HFF-Myc (cell line): ENCODE results near the gene ARCN1.

Source experiments
- DNase-seq: peaks from one replicate; pipeline ENCODE4 v3.0.0-alpha.2; 2011; ENCODE audit warnings: low read depth; ENCODE audit errors: extremely low read depth
- H3K4me3 ChIP-seq: replicated peaks from 2 replicates; pipeline ENCODE4 v1.5.1; 2011; ENCODE audit warnings: low read depth, mild to moderate bottlenecking, control low read depth, low read length
- CTCF ChIP-seq: IDR thresholded peaks from 2 replicates; pipeline ENCODE4 v1.5.1; 2012; ENCODE audit warnings: mild to moderate bottlenecking, low read depth, low read length, control low read depth; ENCODE audit errors: missing control alignments

ARCN1 gene

GRCh38 chr11:118640332-118641154, 68.3 kb downstream of the ARCN1 start:
- no peak for DNase-seq
- H3K4me3 ChIP-seq: no peak overlapping the region
- TF ChIP-seq CTCF: no peak

GRCh38 chr11:118641397-118642019, 69.3 kb downstream of the ARCN1 start:
- no peak for TF ChIP-seq CTCF
- no peak for DNase-seq
- no peak overlapping the region for H3K4me3 ChIP-seq

GRCh38 chr11:118643142-118643994, 71.2 kb downstream of the ARCN1 start:
- TF ChIP-seq CTCF: no peak
- no peak overlapping the region for H3K4me3 ChIP-seq
- DNase-seq: no peak

- H3K4me3 ChIP-seq: no peak overlapping the region
- TF ChIP-seq CTCF: no peak
- DNase-seq: no peak
Measured at GRCh38 chr11:118643995-118644345, 71.8 kb downstream of the ARCN1 start.

- H3K4me3 ChIP-seq: no peak overlapping the region
- no peak for DNase-seq
- TF ChIP-seq CTCF: no peak
Measured at GRCh38 chr11:118644496-118644895, 72.3 kb downstream of the ARCN1 start.

DNA sequence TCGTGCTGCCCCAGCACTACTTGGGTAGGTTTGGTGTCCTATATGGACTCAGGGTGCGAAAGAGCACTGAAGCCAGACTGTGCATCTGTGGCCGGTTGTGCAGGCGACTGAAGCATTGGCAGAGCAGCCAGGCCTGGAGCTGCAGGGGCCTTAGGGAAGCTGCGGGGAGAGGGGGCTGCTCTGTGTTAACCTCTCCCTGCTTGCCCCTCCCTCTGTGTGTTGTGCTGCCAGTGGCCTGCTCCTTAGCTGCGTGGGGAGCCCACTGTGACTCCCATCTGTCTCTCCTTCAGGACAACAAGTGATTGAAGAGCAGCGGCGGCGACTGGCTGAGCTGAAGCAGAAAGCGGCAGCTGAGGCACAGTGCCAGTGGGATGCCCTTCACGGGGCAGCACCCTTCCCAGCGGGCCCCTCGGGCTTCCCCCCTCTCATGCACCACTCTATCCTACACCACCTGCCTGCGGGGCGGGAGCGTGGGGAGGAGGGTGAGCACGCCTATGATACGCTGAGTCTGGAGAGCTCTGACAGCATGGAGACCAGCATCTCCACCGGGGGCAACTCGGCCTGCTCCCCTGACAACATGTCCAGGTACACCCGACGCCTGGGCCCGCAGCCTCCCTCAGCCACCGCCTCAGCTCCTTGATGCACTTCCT, 73.0 kb downstream of the ARCN1 start:
- TF ChIP-seq CTCF: no peak
- no peak for DNase-seq
- no peak overlapping the region for H3K4me3 ChIP-seq
